Epithelial cell of proximal tubule (primary cell): ENCODE results near the gene NIBAN1. TPM values are rescaled to one million over a fixed set of nuclear protein-coding genes. Genes with fewer than 3 reads are reported as not detected.

Experiments used
- DNase-seq: peaks from one replicate; pipeline ENCODE4 v3.0.0-alpha.2; 2011; ENCODE audit warnings: low read depth
- H3K4me3 ChIP-seq: 2 replicates; pipeline ENCODE4 v1.5.1; 2011; ENCODE audit warnings: low read depth, mild to moderate bottlenecking, low read length
- CTCF ChIP-seq: conservative IDR thresholded peaks from 2 replicates; pipeline ENCODE4 v1.5.1; 2012; ENCODE audit warnings: low read depth, mild to moderate bottlenecking, low read length
- total RNA-seq: library from RNA; depleted of rRNA; stranded (reverse); fragments of >200 nt; gene quantifications from 2 replicates; pipeline ENCODE4 v1.2.3, GENCODE V29; 2015

Gene NIBAN1
- total RNA-seq, 1 donor from 2014 or later: 32.9 TPM

- no peak for TF ChIP-seq CTCF
- H3K4me3 ChIP-seq: peak overlapping the region; percentile 5
- peak; percentile 92 for DNase-seq
Observed at GRCh38 chr1:184953600-184954219, 20.6 kb downstream of the NIBAN1 start.

GRCh38 chr1:184952428-184952827 is 21.9 kb downstream of the NIBAN1 start:
- no peak overlapping the region for H3K4me3 ChIP-seq
- DNase-seq: no peak
- TF ChIP-seq CTCF: no peak

DNA sequence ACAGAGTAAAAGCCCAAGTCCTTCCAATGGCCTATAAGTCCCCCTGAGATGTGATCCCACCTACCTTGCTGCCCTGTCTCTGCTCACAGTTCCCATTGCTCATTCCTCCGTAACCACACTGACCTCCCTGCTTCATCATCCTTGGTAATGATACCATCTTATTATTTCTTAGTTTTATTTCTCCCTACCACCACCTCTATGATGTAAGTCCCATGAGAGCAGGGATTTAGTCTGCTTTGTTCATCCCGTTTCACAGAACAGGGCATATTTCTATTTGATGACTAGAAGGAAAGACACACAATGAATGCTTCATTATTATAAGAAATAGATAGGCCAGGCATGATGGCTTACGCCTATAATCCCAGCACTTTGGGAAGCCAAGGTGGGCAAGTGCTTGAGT is 22.5 kb downstream of the NIBAN1 start:
- DNase-seq: no peak
- H3K4me3 ChIP-seq: no peak overlapping the region
- no peak for TF ChIP-seq CTCF

- TF ChIP-seq CTCF: no peak
- DNase-seq: no peak
- no peak overlapping the region for H3K4me3 ChIP-seq
Observed at GRCh38 chr1:184950906-184951305, 23.4 kb downstream of the NIBAN1 start.

GRCh38 chr1:184950227-184950626 is 24.1 kb downstream of the NIBAN1 start:
- no peak overlapping the region for H3K4me3 ChIP-seq
- TF ChIP-seq CTCF: no peak

GRCh38 chr1:184947497-184948256 is 26.6 kb downstream of the NIBAN1 start:
- no peak overlapping the region for H3K4me3 ChIP-seq
- no peak for TF ChIP-seq CTCF
- DNase-seq: no peak

More at GRCh38 chr1:184950227-184950626, 24.1 kb downstream of the NIBAN1 start:
- no peak for DNase-seq
